Upper lobe of left lung (tissue), 4 donors: ENCODE results near the gene KCNAB2.

Experiments used
- CTCF ChIP-seq, 6 experiments: fragments of 450-650 bp in 4 of 6; fragments of 200-600 bp in 2 of 6; sonication (generic) in 2 of 6; IDR thresholded peaks; one replicate each; pipeline ENCODE4 v1.5.1; 2016 to 2019; ENCODE audit warnings: antibody characterized with exemption in 6 of 6
- POLR2A ChIP-seq, 4 donors: fragments of 450-650 bp; IDR thresholded peaks; one replicate each; pipeline ENCODE4 v1.5.1; 2016 to 2017; ENCODE audit warnings: antibody characterized with exemption in 4 of 4, mild to moderate bottlenecking in 2 of 4
- POLR2AphosphoS5 ChIP-seq, 2 donors: sonication (generic); formaldehyde crosslinking; IDR thresholded peaks; one replicate each; pipeline ENCODE4 v1.5.1; 2017; ENCODE audit warnings: antibody characterized with exemption in 2 of 2

- TF ChIP-seq POLR2A (IDR thresholded peaks at IDR 0.05) (no peak), CTCF (IDR thresholded peaks at IDR 0.05) (no peak), POLR2AphosphoS5 (IDR thresholded peaks at IDR 0.05) (no peak)
Measured at GRCh38 chr1:6142734-6143133, 97.0 kb downstream of the KCNAB2 start.
